ENCODE data around the gene DENND2D.
"Not testable (repeated sequence)": the region's sequence is repeated elsewhere in the genome, so short reads cannot be mapped to it uniquely, and the experiment has no call there.

DENND2D gene

DNA sequence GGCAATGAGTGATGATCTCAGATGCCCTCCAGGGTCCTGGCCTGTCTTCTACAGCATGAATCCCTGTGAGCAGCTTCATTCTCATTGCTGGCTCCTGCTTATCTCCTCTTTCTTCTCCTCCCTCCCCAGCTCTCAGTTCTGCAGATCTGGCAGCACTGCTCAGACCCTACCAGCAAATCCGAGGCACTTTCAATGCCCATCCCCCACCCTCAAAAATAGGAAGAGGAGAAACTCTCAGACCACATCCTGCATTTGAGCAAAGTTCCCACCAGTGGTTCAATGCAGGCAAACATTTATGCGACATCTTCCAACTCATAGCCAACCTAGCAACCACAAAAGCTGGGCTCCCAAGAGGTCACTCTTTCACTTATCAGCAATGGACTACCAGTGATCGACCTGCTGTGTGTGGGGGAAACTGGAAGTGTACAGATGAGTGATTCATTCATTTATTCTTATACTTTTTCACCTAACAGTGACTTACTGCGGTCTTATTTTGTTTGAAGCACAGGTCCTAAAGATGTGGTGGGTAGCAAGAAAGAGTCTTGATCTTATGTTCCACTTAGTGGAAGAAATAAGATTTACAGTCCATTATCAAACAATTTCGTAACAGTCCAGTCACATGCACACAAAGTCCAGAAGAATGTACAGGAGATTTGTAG lies 21.3 kb upstream of the DENND2D start:
- DNase-seq, result no peak

DNA sequence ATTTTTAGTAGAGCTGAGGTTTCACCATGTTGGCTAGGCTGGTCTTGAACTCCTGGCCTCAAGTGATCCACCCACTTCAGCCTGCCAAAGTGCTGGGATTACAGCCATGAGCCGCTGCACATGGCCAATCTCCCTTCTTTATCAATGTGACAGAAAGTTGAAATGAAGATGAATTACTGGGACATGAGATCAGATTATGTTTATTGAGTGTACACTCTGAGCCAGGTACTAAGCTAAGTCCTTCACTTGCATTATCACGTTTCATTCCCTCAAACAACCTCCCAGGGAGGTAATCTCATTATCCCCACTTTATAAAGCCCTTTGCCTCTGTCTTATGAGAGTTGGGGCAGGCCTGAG lies 20.8 kb upstream of the DENND2D start:
- DNase-seq, result no peak

DNA sequence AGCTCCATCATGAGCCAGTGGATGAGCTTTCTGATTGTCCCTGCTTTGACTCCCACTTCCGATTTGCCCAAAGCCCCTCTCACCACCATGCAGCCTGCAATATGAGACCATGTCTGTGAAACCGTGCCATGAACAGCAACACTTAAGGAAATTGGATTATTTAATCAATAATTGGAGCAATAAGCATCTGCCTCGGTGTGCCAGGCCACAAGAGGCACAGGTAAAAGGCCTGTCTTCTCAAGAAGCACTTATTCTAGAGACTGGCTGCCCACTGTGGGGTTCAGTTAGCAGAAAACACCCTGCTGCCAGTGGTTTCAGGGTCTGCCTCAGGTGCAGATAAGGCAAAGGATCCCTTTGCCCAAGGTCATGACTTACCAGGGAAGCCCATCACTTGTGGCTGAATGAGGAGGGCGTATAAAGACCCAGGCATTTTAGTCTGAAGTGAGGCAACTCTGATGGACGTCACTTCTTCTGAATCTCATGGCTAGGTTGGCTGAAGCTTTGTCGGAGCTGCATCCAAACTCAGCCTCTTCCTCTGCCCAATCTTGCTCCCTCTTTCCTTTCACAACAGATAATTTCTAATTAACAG lies 19.9 kb upstream of the DENND2D start:
- DNase-seq, result no peak

DNA sequence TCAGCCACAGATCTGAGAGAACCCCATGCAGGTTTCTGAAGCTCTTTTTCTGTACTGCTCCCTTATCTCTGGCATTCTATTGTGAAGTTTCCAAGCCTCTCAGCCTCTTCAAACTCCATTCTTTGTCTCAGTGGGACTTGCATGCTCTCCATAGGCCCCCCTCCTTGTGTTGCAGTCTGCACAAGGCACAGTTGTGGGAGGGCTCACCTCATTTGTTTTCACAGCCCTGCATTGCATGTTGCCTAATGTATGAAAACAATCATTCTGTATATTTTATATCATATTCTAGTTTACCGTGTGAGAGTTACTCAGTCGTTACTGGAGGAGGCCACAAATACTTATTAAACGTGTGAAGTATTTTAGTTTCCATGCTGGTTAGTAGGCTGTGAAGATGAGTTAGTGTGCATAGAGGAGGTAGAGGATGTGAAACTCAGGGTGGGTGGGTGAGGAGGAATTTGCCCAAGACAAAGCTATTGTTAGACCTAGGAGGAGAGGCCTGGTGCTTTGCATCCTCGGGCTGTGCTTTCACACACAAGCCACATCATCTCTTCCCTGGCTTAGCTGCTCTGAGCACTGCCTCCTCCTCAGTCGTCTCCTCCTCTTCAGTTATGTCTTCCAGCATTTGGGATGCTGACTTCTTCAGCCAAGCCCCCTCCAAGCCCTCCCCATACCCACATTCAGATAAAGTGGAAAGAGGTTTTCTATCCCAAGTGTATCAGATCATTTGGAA lies 19.3 kb upstream of the DENND2D start:
- no peak for DNase-seq

DNA sequence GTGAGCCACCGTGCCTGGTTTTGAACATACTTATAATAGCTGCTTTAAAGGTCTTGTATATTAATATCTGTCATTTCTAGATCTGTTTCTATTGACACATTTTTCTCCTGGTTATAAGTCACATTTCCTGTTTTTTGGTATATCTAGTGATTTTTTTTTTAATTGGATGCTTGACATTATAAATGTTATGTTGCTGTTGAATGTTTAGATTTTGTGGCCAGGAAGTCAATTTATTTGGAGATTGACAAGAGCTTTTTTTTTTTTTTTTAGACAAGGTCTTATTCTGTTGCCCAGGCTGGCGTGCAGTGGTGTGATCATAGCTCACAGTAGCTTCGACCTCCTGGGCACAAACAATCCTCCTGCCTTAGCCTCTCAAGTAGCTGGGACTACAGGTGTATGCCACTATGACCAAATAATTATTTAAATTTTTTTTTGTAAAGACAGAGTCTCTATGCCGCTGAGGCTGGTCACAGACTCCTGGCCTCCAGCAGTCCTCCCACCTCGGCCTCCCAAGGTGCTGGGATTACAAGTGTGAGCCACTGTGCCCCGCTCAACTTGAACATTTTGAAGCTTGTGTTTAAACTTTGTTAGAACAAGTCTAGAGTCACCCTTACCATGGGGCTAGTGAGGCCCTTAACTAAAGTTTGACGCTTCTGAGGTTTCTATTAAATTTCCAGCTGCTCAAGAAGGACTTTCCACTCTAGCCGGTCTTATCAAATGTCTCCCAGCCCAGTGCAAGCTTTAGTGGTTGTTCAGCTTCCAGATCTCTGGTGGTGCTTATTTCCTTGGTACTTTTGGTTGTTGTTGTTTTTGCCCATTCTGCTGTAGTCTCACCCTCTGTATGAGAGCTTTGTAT lies 18.5 kb upstream of the DENND2D start:
- DNase-seq, result no peak

DNA sequence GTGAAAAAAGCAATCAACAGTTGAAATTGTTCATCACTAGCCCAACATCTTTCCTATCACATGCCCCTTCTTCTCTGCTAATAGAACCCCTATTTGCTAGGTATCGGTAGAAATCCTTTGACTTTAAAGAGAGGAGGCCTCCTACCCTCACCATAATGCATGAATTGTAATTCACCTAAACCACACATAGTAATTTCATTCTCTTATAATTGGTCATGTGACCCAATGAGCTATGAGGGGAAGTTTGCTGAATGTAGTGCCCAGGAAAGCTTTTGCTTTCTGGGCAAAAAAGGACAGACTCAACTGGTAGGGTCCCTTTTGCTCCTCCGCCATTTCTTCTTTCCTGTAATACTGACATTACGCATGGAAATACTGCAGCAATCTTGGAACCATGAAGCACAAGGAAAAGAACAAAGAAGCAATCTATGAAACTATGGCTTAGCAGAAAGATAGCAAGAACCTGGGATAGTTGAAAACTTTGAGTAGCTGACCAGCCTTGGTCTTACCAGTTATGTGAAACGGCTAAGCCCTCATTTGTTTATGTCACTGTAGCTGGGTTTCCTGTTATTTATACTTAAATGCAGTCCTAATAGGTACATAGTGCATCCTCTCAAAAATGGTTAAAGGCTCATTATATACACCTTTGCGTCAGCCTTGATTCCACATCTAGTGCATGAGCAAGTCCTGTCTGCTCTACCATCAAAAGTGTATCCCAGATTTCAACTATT lies 16.9 kb upstream of the DENND2D start:
- DNase-seq, result no peak

DNA sequence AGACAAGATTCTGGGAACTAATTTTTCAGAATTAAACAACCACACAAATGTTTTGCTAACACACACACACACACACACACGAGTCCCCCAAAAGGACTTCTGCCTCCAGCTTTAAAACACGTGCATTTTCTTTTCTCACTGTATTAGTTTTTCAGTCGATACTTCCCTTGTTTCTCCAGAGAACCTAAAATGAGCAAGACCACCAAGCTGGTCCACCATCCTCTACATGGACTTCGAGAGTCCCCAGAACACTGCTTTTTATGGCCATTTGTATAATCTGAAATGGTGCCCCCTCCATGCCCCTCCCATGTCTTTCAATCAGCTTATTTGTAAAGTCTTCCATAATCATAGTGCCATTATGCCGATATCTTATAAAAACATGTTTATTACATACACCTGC lies 16.3 kb upstream of the DENND2D start:
- DNase-seq, result no peak

DNA sequence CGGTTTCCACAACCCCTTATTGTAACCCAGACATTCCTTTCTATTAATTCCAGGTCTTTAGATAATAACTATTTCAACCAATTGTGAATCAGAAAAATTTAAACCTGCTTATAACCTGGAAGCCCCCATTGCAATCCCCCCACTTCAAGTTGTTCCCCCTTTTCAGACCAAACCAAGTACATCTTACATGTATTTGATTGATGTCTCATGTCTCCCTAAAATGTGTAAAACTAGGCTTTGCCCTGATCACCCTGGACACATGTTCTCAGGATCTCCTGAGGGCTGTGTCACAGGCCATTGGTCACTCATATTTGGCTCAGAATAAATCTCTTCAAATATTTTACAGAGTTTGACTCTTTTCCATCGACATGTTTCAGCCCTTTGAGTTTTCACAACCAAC lies 14.8 kb upstream of the DENND2D start:
- not testable (repeated sequence) for DNase-seq

DNA sequence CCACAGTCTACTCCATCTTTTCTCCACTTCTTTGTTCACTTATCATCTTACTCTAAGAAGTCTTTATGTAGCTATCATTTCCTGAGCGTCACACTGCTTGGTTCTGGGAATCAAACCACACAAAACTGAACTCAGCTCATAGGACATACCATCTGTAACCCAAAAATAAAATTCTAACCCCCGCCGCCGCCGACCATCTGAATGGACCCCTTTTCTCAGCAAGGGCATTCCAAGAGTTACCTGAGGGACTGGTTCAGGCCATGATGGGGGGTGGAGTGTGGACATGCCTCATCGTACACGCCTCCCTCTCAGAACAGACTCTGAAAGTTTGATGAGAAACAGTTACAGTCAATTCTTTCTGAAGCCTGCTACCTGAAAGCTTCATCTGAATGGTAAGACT lies 14.4 kb upstream of the DENND2D start:
- no peak for DNase-seq

DNA sequence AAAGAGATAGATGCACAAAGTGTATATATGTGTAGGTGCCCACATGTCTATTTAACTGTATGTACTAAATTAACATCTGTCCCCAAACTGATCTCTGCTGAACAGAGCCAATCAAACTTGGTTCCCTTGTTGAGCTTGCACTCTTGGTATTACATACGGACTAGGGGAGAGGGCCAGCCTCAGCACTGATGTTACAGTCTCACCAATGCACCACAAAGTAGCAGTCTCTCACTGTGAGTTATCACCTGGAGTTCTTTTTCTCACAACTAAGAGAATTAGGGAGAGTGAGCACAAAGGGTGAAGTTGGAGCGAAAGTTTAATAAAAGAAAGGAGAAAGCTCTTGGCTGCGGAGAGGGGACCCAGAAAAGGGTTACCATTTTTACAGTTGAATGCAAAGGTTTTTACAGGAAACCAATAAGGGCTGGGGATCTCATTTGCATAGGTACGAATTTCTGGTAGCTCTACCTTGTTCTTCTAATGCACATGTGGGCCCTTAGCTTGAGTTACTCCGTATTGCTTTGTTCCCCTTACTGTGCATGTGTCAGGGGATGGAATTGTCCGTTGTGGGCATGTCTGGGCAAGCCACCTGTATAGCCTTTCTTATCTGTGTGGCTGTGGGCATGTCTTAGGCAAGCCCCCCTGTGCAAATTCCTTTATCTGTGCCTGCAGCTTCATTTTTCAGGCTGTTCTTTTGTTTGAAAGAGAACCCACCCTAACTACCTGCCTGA lies 13.8 kb upstream of the DENND2D start:
- DNase-seq, result no peak

DNA sequence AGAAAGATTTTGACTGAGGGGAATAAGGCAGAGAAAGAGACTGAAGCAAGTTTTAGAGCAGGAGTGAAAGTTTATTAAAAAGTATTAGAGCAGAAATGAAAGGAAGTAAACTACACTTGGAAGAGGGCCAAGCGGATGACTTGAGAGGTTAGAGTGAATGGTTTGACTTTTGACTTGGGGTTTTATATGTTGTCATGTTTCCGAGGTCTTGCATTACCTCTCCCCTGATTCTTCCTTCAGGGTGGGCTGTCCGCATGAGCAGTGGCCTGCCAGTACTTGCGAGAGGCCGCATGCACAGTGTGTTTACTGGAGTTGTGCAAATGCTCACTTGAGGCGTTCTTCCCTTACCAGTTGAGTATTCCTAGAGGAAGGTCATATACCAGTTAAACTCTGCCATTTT lies 13.0 kb upstream of the DENND2D start:
- DNase-seq, result no peak

DNA sequence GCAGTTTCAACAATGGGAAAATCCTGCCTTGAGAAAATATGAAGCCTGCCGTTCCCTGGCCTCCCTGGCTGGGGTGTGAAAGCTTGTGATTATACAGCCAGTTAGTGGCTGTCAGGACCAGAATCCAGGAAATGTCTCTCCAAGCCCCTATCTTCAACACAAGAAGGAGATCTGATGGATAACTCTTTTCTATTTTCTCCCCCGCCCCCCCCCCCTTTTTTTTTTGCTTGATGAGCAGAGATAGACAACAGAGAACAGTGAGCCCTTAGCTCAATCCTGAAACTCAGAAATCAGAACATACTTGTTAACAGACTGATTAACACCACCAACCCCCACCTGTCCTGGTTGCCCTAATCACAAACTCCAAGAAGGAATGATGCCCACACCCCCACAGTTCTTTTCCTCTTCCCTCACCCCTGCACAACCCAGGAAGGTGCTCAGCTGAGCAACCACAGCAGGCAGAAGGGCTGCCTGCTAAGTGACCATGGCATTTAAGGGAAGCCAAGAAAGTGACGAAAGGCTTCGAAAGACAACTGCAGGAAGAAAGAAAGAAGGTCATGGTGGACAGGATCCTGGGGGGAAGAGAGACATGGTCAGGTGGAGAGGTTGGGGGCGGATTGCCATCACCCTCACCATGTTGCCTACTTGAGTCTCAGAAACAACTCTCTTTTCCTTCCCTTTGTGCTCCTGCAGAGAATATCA lies 12.3 kb upstream of the DENND2D start:
- DNase-seq, result no peak

DNA sequence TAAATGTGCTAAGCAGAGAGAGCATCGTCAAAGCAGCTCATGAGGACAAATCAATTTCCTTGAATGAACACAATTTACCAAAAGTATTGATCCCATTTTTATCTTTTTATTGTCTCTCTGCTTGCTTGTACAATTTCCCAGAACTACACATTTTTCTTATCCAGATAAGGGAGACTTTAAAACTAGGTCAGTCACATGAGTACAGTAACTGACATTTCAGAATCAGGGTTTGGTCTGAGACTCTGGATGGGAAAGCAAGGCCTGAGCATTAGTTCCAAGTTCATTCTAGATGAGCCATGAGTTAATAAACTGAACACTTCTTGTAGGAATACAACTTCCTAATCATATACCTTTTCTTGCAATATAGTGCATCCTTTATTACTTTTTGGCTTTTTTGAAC lies 11.5 kb upstream of the DENND2D start:
- DNase-seq, result no peak

DNA sequence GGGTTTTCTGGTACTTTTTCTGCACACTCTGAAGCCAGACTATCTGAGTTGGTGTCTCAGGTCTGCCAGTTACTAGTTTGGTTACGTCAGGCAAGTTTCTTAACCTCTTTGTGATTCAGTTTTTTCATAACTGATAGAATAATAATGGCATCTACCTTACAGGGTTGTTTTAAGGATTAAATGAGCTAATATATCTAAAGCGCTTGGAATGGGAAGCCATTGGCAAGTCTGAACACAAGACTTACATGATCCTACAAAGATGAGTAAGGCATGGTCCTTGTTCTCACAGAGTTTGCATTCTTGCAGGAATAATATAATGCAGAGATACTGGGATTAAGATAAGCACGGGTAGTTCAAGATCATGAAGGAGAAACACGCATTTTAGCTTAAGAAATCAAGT lies 9.2 kb upstream of the DENND2D start:
- no peak for DNase-seq

DNA sequence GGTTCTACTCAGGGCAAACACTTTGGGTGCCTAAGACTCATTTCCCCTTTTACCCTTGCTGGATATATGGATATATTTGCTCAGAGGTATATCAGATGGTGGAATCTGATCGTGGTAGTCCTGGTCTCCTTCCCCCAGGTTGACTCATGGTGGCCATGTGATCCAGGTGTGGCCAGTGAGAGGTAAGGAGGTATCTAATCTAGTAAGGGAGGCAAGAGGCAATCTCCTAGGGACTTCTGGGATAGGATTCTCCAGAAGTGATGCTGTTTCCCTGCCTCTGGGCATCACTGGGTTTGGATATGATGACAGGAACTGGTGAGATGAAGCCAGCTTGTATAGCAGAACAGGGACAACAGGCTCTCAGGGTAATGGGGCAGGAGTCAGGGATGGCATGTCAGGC lies 8.5 kb upstream of the DENND2D start:
- no peak for DNase-seq

DNA sequence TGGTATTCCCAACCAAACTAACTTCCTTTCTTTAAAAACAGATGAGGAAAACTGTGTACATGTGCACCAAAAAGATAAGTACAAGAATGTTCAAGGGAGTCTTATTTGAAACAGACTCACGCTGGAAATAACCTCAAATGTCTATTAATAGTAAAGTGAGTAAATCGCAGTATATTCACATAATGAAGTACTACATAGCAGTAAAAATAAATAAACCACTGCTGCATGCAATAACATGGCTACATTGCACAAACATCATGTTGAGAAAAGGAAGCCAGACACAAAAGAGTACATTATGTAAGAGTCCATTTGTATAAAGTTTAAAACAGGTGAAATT lies 5.2 kb upstream of the DENND2D start:
- DNase-seq, result no peak

DNA sequence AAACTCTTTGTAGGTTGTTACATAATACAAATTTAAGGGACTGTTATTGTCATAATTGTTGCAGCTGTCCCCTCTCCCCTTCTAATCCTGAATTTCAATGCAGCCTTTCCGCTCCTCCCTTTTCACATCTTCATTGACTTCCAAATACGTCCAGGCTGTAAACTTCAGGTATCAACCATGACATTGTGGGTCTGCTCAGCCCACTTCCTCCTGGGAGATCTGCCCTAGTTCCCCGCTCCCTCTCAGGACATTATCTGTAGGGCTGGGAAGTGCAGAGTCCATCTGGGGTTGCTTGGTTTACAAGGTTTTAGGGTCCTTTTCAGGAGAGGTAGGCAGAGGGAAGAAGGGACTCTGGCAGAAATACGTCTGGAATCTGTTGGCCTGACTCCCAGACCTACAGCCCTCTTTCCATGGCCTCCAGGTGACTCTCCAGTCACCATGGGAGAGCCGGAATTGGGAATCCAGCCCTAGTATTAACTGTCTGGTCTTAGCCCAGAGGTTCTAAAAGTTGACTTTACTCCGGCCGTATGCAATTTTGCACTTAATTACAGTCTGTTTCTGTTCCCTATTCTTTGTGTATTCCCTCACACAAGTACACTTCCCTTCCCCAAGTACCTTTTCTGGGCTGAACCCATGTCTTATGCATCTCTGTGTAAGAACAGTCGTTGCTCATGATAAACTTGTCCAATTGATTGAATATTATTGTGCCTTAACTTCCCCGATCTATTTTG lies 4.7 kb upstream of the DENND2D start:
- DNase-seq, result no peak

DNA sequence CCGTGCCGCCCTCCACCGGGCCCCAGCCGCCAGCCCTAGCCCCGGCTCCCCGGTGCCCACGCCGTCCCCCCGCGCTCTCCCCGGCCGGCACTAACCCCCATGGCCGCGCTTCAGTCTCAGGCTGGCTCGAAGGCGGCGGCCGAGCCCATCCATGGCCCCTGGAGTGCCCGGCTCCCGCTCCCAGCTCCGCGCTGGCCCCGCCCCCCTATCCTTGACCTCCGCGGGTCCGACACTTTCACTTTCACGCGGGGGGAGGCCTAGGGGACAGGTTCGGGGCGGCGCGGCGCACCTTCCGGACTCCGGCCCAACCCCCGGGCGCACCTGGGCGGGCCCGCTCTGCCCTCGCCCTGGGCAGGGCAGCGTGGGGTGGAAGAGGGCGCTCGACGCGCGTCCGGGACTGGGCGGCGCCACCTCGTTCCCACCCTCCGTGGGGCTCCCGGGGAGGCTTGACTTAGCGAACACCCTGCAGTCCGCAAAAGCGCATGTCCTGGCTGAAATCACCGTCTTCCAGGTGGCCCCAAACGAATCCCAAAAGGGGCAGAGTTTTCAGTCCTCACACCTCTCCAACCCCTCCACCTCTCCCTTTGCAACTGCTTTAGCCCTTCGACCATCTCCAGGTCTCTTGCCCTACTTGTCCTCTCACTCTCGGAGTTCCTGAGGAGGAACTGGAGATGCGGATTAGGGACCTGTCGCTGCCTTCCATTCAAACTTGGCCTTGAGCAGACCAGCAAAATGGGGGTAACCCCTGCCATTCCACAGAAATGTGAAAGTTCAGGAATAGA lies 3.9 kb upstream of the DENND2D start:
- DNase-seq, result no peak

DNA sequence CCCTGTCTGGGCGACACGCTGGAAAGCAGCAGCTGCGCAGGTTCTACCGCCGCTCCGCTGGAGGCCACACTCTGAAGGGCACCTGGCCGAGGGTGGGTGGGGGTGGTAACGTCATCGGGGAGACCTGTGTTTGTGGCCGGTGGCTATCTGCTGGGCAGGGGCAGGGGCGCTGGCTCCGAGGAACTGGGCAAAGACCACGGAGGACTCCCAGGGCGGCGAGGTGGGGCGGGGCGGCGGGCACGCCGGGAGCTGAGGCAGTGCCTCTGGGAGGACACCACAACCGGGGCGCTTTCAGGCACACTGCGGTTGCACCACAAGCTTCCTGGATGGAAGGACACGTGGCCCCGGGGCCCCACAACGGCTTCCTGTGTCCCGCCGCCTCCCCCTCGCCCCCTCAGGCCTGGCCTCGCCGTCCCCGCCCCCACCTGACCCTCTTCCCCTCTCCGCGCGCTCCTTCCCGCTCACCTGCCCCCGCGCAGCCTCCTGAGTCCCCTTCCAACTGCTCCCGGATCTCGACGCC lies 3.3 kb upstream of the DENND2D start:
- no peak for DNase-seq

Measured in NCI-H1694 treated with DMSO at 0.1 percent for 48 hours (cell line).